Keratinocyte (primary cell): Measurements from ENCODE around the gene MAP3K5. TPM values are rescaled to one million over a fixed set of nuclear protein-coding genes. Genes with fewer than 3 reads are reported as not detected.

ENCODE experiments used
- DNase-seq: peaks from one replicate; pipeline ENCODE4 v3.0.0-alpha.2; 2011; ENCODE audit warnings: low read depth, missing footprints, low spot score
- FAIRE-seq: peaks from 2 replicates; lab custom pipeline; 2011; peaks lifted over from hg19 to GRCh38; lab: Jason Lieb, UNC
- H2AFZ ChIP-seq: 2 replicates; pipeline ENCODE4 v1.6.0; 2012; ENCODE audit warnings: low read length, control low read depth, inconsistent platforms; ENCODE audit not compliant: control insufficient read depth
- H3K27ac ChIP-seq: 2 replicates; pipeline ENCODE4 v1.5.1; 2011; ENCODE audit warnings: low read length; ENCODE audit not compliant: control insufficient read depth, insufficient read depth
- H3K27me3 ChIP-seq: 3 replicates; pipeline ENCODE4 v1.6.0; 2011; ENCODE audit warnings: low read length; ENCODE audit not compliant: control insufficient read depth, insufficient read depth; ENCODE audit errors: extremely low read depth
- H3K36me3 ChIP-seq, 2 experiments: 2 replicates in 1 of 2; 3 replicates in 1 of 2; pipeline ENCODE4 v1.5.1; 2011; ENCODE audit warnings: low read length in 2 of 2, mild to moderate bottlenecking in 1 of 2; ENCODE audit not compliant: control insufficient read depth in 2 of 2, insufficient read depth in 2 of 2; ENCODE audit errors: extremely low read depth in 1 of 2
- H3K4me1 ChIP-seq: 3 replicates; pipeline ENCODE4 v1.5.1; 2011; ENCODE audit warnings: low read length; ENCODE audit not compliant: control insufficient read depth, insufficient read depth; ENCODE audit errors: extremely low read depth
- H3K4me2 ChIP-seq: 3 replicates; pipeline ENCODE4 v1.6.0; 2011; ENCODE audit warnings: low read depth, low read length; ENCODE audit not compliant: control insufficient read depth, insufficient read depth; ENCODE audit errors: extremely low read depth
- H3K4me3 ChIP-seq, 3 experiments: fragments of 200-600 bp in 1 of 3; sonication (generic) in 1 of 3; 2 replicates in 2 of 3; 3 replicates in 1 of 3; pipeline ENCODE4 v1.5.1; 2011 to 2016; ENCODE audit warnings: low read length in 3 of 3, mild to moderate bottlenecking in 3 of 3, control low read depth in 2 of 3, inconsistent platforms in 1 of 3, low read depth in 1 of 3, mixed read lengths in 1 of 3, mixed run types in 1 of 3, moderate library complexity in 1 of 3; ENCODE audit not compliant: control insufficient read depth in 2 of 3, insufficient read depth in 2 of 3; ENCODE audit errors: extremely low read depth in 1 of 3
- H3K79me2 ChIP-seq: 2 replicates; pipeline ENCODE4 v1.6.0; 2012; ENCODE audit warnings: low read length; ENCODE audit not compliant: control insufficient read depth, insufficient read depth
- H3K9ac ChIP-seq: 3 replicates; pipeline ENCODE4 v1.6.0; 2011; ENCODE audit warnings: low read length; ENCODE audit not compliant: control insufficient read depth, insufficient read depth; ENCODE audit errors: extremely low read depth
- H3K9me1 ChIP-seq: 3 replicates; pipeline ENCODE4 v1.6.0; 2011; ENCODE audit warnings: low read length; ENCODE audit not compliant: control insufficient read depth, insufficient read depth; ENCODE audit errors: extremely low read depth
- H3K9me3 ChIP-seq: 2 replicates; pipeline ENCODE4 v1.5.1; 2012; ENCODE audit warnings: low read depth, low read length; ENCODE audit not compliant: control insufficient read depth
- H4K20me1 ChIP-seq: 3 replicates; pipeline ENCODE4 v1.6.0; 2011; ENCODE audit warnings: low read length; ENCODE audit not compliant: control insufficient read depth, insufficient read depth; ENCODE audit errors: extremely low read depth
- EZH2 ChIP-seq: IDR thresholded peaks from one replicate; pipeline ENCODE4 v1.6.1; 2012; ENCODE audit warnings: inconsistent platforms, mild to moderate bottlenecking, low read length, moderate library complexity
- dilution Hi-C: fragments of 300-500 bp; cut with MboI; formaldehyde crosslinking; loops from one replicate; pipeline ENCODE4 v1.7.0; 2020; ENCODE audit warnings: low sequenced_read_pairs; ENCODE audit not compliant: extremely low pct_ligation_motif_present
- polyA plus RNA-seq, 5 experiments: library from polyadenylated mRNA; depleted of rRNA in 3 of 5; stranded (reverse) in 3 of 5; stranded (forward) in 1 of 5; unstranded in 1 of 5; fragments of >200 nt; gene quantifications; 1 replicate in 1 of 5; 2 replicates in 3 of 5; 3 replicates in 1 of 5; pipeline versions ENCODE4 v1.2.1 to v1.2.3, GENCODE V29; 2011 to 2012; ENCODE audit warnings: missing spikeins in 2 of 5, low read depth in 1 of 5, low replicate concordance in 1 of 5
- TF ChIP-seq, protein P1 (sequence below), 3 experiments: IDR thresholded peaks in 1 of 3; conservative IDR thresholded peaks in 1 of 3; optimal IDR thresholded peaks in 1 of 3; 2 replicates in 2 of 3; 3 replicates in 1 of 3; pipeline versions ENCODE3 to v1.5.1; 2011; ENCODE audit warnings: low read length in 3 of 3, mild to moderate bottlenecking in 3 of 3, moderate library complexity in 2 of 3, control low read depth in 1 of 3, inconsistent platforms in 1 of 3; ENCODE audit not compliant: insufficient read depth in 2 of 3; ENCODE audit errors: extremely low read depth in 1 of 3

Gene MAP3K5
- polyA plus RNA-seq, 1 donor (not counting 4 experiments of a cell fraction or from before 2014, with no cell fraction given) = 3.4 TPM

- Histone ChIP-seq H3K36me3 (no peaks in the 10 kb centered on the region), H3K4me1 (peaks cover 10% of the 10 kb centered on the region), H3K4me2 (no peak overlapping the region), H4K20me1 (no peaks in the 10 kb centered on the region), H3K27ac (no peak overlapping the region), H3K9me3 (no peaks in the 10 kb centered on the region), H3K4me3 (no peak overlapping the region), H3K9me1 (no peaks in the 10 kb centered on the region), H3K27me3 (no peaks in the 10 kb centered on the region), H3K79me2 (peaks cover 6% of the 10 kb centered on the region), H3K9ac (no peak overlapping the region), H2AFZ (no peak overlapping the region)
- dilution Hi-C loops = no loop called here
- FAIRE-seq (no peak), DNase-seq (no peak)
- TF ChIP-seq, protein P1, sequence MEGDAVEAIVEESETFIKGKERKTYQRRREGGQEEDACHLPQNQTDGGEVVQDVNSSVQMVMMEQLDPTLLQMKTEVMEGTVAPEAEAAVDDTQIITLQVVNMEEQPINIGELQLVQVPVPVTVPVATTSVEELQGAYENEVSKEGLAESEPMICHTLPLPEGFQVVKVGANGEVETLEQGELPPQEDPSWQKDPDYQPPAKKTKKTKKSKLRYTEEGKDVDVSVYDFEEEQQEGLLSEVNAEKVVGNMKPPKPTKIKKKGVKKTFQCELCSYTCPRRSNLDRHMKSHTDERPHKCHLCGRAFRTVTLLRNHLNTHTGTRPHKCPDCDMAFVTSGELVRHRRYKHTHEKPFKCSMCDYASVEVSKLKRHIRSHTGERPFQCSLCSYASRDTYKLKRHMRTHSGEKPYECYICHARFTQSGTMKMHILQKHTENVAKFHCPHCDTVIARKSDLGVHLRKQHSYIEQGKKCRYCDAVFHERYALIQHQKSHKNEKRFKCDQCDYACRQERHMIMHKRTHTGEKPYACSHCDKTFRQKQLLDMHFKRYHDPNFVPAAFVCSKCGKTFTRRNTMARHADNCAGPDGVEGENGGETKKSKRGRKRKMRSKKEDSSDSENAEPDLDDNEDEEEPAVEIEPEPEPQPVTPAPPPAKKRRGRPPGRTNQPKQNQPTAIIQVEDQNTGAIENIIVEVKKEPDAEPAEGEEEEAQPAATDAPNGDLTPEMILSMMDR (optimal IDR thresholded peaks at IDR 0.05 in 1 of 3, IDR thresholded peaks at IDR 0.05 in 1 of 3, conservative IDR thresholded peaks at IDR 0.05 in 1 of 3; ENCODE audit: extremely low read depth in 1 of 3, insufficient read depth in 2 of 3, low read length in 3 of 3) = no peak
- no peak for TF ChIP-seq EZH2
Observed at GRCh38 chr6:136514591-136514990, 277.7 kb downstream of the MAP3K5 start.

- dilution Hi-C loops = no loop called here
- peaks cover 0 to 1% of the 10 kb centered on the region in 2 experiments for H3K36me3 ChIP-seq
- peaks cover 8% of the 10 kb centered on the region for H3K79me2 ChIP-seq
- H3K9me1 ChIP-seq = no peaks in the 10 kb centered on the region
- FAIRE-seq (no peak), DNase-seq (no peak)
- no peak overlapping the region for H3K27ac ChIP-seq
- H3K27me3 ChIP-seq = no peaks in the 10 kb centered on the region
- H3K4me2 ChIP-seq = no peak overlapping the region
- no peak for TF ChIP-seq EZH2
- TF ChIP-seq, protein P1 (optimal IDR thresholded peaks at IDR 0.05 in 1 of 3, IDR thresholded peaks at IDR 0.05 in 1 of 3, conservative IDR thresholded peaks at IDR 0.05 in 1 of 3; ENCODE audit: extremely low read depth in 1 of 3, insufficient read depth in 2 of 3, low read length in 3 of 3) = no peak
- no peaks in the 10 kb centered on the region for H3K9me3 ChIP-seq
- no peak overlapping the region for H2AFZ ChIP-seq
- H4K20me1 ChIP-seq = no peaks in the 10 kb centered on the region
- H3K9ac ChIP-seq = no peak overlapping the region
- peaks cover 7% of the 10 kb centered on the region for H3K4me1 ChIP-seq
- no peak overlapping the region for H3K4me3 ChIP-seq
Observed at GRCh38 chr6:136511926-136512325, 280.4 kb downstream of the MAP3K5 start.
